Measurements from ENCODE around the gene BIRC3. TPM values are rescaled to one million over a fixed set of nuclear protein-coding genes. Genes with fewer than 3 reads are reported as not detected.

The BIRC3 gene
- total and polyA plus RNA-seq, 8 donors = 0.58 to 137 (median 44.8) TPM

GRCh38 chr11:102385085-102386007 lies 68.1 kb downstream of the BIRC3 start:
- WGBS, 5 donors = 71 to 80% (median 75%) methylated on average over 5 of the region's 5 CpGs
- TF ChIP-seq POLR2AphosphoS5 (IDR thresholded peaks at IDR 0.05) (no peak), CTCF (IDR thresholded peaks at IDR 0.05) (no peak), POLR2A (IDR thresholded peaks at IDR 0.05) (no peak), EP300 (IDR thresholded peaks at IDR 0.05) (no peak)
- Histone ChIP-seq H3K27me3 (no peaks in the 10 kb centered on the region), H3K27ac (no peak overlapping the region), H3K4me3 (no peak overlapping the region), H3K36me3 (peaks cover 10 to 74% (median 61%) of the 10 kb centered on the region in 4 donors), H3K4me1 (peaks cover 0 to 31% (median 17%) of the 10 kb centered on the region in 4 donors), H3K9me3 (no peaks in the 10 kb centered on the region)
- intact Hi-C loops (cut with DNase I; ENCODE audit: low total_unique reads) = no loop called here
- no peak for DNase-seq

GRCh38 chr11:102386136-102386734 lies 69.0 kb downstream of the BIRC3 start:
- peaks cover 3 to 69% (median 57%) of the 10 kb centered on the region in 4 donors for H3K36me3 ChIP-seq
- H3K9me3 ChIP-seq = no peaks in the 10 kb centered on the region
- intact Hi-C loops (cut with DNase I; ENCODE audit: low total_unique reads) = no loop called here
- DNase-seq = no peak
- H3K27ac ChIP-seq = no peak overlapping the region
- no peak for TF ChIP-seq POLR2A (IDR thresholded peaks at IDR 0.05)
- no peak for TF ChIP-seq EP300 (IDR thresholded peaks at IDR 0.05)
- TF ChIP-seq POLR2AphosphoS5 (IDR thresholded peaks at IDR 0.05) = no peak
- no peak for TF ChIP-seq CTCF (IDR thresholded peaks at IDR 0.05)
- H3K4me1 ChIP-seq = peaks cover 0 to 33% (median 19%) of the 10 kb centered on the region in 4 donors
- no peak overlapping the region for H3K4me3 ChIP-seq
- 76 to 90% (median 81%) methylated on average over 2 of the region's 2 CpGs for WGBS, 5 donors
- no peaks in the 10 kb centered on the region for H3K27me3 ChIP-seq

GRCh38 chr11:102387043-102387781 lies 69.9 kb downstream of the BIRC3 start:
- WGBS, 5 donors = 77 to 95% (median 93%) methylated on average over 8 of the region's 8 CpGs
- Histone ChIP-seq H3K4me1 (peaks cover 0 to 33% (median 19%) of the 10 kb centered on the region in 4 donors), H3K36me3 (peaks cover 6 to 69% (median 60%) of the 10 kb centered on the region in 4 donors), H3K9me3 (no peaks in the 10 kb centered on the region), H3K4me3 (no peak overlapping the region), H3K27me3 (no peaks in the 10 kb centered on the region), H3K27ac (no peak overlapping the region)
- intact Hi-C loops (cut with DNase I; ENCODE audit: low total_unique reads) = no loop called here
- TF ChIP-seq CTCF (IDR thresholded peaks at IDR 0.05) (no peak), POLR2A (IDR thresholded peaks at IDR 0.05) (no peak), EP300 (IDR thresholded peaks at IDR 0.05) (no peak), POLR2AphosphoS5 (IDR thresholded peaks at IDR 0.05) (no peak)
- DNase-seq = no peak

Small RNA genes within 50 kb of the gene (small RNA-seq; reads per million reads assigned to genes)
- gene AP000942.3 (0 reads per million in 4 donors), gene AP000942.4 (0 reads per million in 4 donors), gene RNU6-952P (0 reads per million in 4 donors)

Other genes with a start within 250 kb of the BIRC3 start
- 100 to 1,000 TPM in 2 of 5 donors, 10 to 100 TPM in 3; 22.0 to 400 (median 98.4) TPM for gene YAP1, start 207.0 kb upstream of the BIRC3 start, total RNA-seq
- 10 to 100 TPM; 24.0 to 31.8 (median 27.4) TPM for gene YAP1, start 207.0 kb upstream of the BIRC3 start, polyA plus RNA-seq
- 100 to 1,000 TPM in 2 of 5 donors, 10 to 100 TPM in 3; 33.6 to 301 (median 55.4) TPM for gene BIRC2, start 29.7 kb downstream of the BIRC3 start, total RNA-seq
- gene BIRC2, start 29.7 kb downstream of the BIRC3 start, polyA plus RNA-seq = 10 to 100 TPM; 17.3 to 24.6 (median 20.0) TPM
- 100 to 1,000 TPM in 2 of 5 donors, 10 to 100 TPM in 3; 16.2 to 226 (median 75.3) TPM for gene TMEM123, start 135.3 kb downstream of the BIRC3 start, total RNA-seq
- 10 to 100 TPM; 47.2 to 53.6 (median 49.6) TPM for gene TMEM123, start 135.3 kb downstream of the BIRC3 start, polyA plus RNA-seq
- 1 to 10 TPM in 2 of 5 donors, under 1 TPM in 1, not detected in 2; 0.37 to 2.0 (median 1.3) TPM for gene MMP7, start 213.3 kb downstream of the BIRC3 start, total RNA-seq
- 10 to 100 TPM in 1 of 3 donors, 1 to 10 TPM in 1, not detected in 1; 2.1 to 45.1 TPM for gene MMP7, start 213.3 kb downstream of the BIRC3 start, polyA plus RNA-seq

Measured in stomach (tissue), 9 donors.